ENCODE measurements around the gene PACSIN3. TPM values are rescaled to one million over a fixed set of nuclear protein-coding genes. Genes with fewer than 3 reads are reported as not detected.

The PACSIN3 gene
- total RNA-seq, 1 experiment from 2014 or later = 19.2 TPM

Small RNA genes within 50 kb of the gene (small RNA-seq; reads per million reads assigned to genes)
- 0 reads per million in 2 experiments for gene MIR6745

Other genes starting within 250 kb of the PACSIN3 start
- gene CSTPP1, start 249.7 kb downstream of the PACSIN3 start, total RNA-seq (2014; rRNA removed; shearing (Covaris generic)) = 14.5 and 16.4 TPM in 2 replicates
- 26.5 and 27.9 TPM in 2 replicates for gene ARFGAP2, start 9.6 kb downstream of the PACSIN3 start, total RNA-seq (2014; rRNA removed; shearing (Covaris generic))
- gene DDB2, start 28.5 kb upstream of the PACSIN3 start, total RNA-seq (2014; rRNA removed; shearing (Covaris generic)) = 59.1 and 61.7 TPM in 2 replicates
- 13.4 and 15.2 TPM in 2 replicates for gene ACP2, start 62.4 kb upstream of the PACSIN3 start, total RNA-seq (2014; rRNA removed; shearing (Covaris generic))
- 8.3 and 8.7 TPM in 2 replicates for gene NR1H3, start 71.6 kb upstream of the PACSIN3 start, total RNA-seq (2014; rRNA removed; shearing (Covaris generic))
- 13.1 and 15.2 TPM in 2 replicates for gene MADD, start 83.7 kb upstream of the PACSIN3 start, total RNA-seq (2014; rRNA removed; shearing (Covaris generic))
- 0.05 TPM in 1 of 2 replicates, not detected in the other for gene MYBPC3, start 166.3 kb upstream of the PACSIN3 start, total RNA-seq (2014; rRNA removed; shearing (Covaris generic))
- not detected in 2 replicates for gene SPI1, start 192.1 kb upstream of the PACSIN3 start, total RNA-seq (2014; rRNA removed; shearing (Covaris generic))
- gene SLC39A13, start 222.2 kb upstream of the PACSIN3 start, total RNA-seq (2014; rRNA removed; shearing (Covaris generic)) = 12.0 and 12.9 TPM in 2 replicates
- 120 and 123 TPM in 2 replicates for gene PSMC3, start 240.0 kb upstream of the PACSIN3 start, total RNA-seq (2014; rRNA removed; shearing (Covaris generic))